ENCODE data around the gene BACH2. TPM values are rescaled to one million over a fixed set of nuclear protein-coding genes. Genes with fewer than 3 reads are reported as not detected.
"Not testable (repeated sequence)": the region's sequence is repeated elsewhere in the genome, so short reads cannot be mapped to it uniquely, and the experiment has no call there.

BACH2 gene
- total and polyA plus RNA-seq, 2 donors (not counting 1 experiment from before 2014, with no cell fraction given), result 2.2 to 2.6 TPM

GRCh38 chr6:90169374-90169773, 127.3 kb downstream of the BACH2 start:
- peak in 1 of 2 donors; percentile 55 for DNase-seq (ENCODE audit: low read depth in 2 of 2)
- Histone ChIP-seq H3K36me3 (ENCODE audit: control insufficient read depth, insufficient read depth, low read length) (no peaks in the 10 kb centered on the region), H3K27me3 (ENCODE audit: control insufficient read depth, insufficient read depth, low read length) (no peaks in the 10 kb centered on the region), H3K4me1 (ENCODE audit: control insufficient read depth, extremely low read depth, insufficient read depth, low read length) (peaks cover 5% of the 10 kb centered on the region), H3K27ac (ENCODE audit: insufficient read depth, low read length) (no peak overlapping the region), H3K79me2 (ENCODE audit: control insufficient read depth, insufficient read depth, low read length) (no peaks in the 10 kb centered on the region), H3K4me2 (ENCODE audit: extremely low read depth, insufficient read depth, low read length) (no peak overlapping the region), H4K20me1 (ENCODE audit: control insufficient read depth, extremely low read depth, insufficient read depth, low read length) (no peaks in the 10 kb centered on the region), H3K9ac (ENCODE audit: insufficient read depth, low read length) (no peak overlapping the region), H3K4me3 (replicated peaks in 1 of 4; ENCODE audit: control extremely low read depth in 1 of 4, insufficient read depth in 1 of 4, low read depth in 3 of 4, low read length in 4 of 4) (no peak overlapping the region), H2AFZ (ENCODE audit: low read length) (no peak overlapping the region), H3K9me3 (ENCODE audit: control insufficient read depth, insufficient read depth, low read depth, low read length) (no peaks in the 10 kb centered on the region)
- TF ChIP-seq CTCF (conservative IDR thresholded peaks at IDR 0.05 in 1 of 2, IDR thresholded peaks at IDR 0.05 in 1 of 2; ENCODE audit: low read depth in 1 of 2, low read length in 2 of 2) (no peak), EZH2 (IDR thresholded peaks at IDR 0.05; ENCODE audit: low read length, missing control alignments) (no peak)

- Histone ChIP-seq H3K4me3 (replicated peaks in 1 of 4; ENCODE audit: control extremely low read depth in 1 of 4, insufficient read depth in 1 of 4, low read depth in 3 of 4, low read length in 4 of 4) (no peak overlapping the region), H3K9ac (ENCODE audit: insufficient read depth, low read length) (no peak overlapping the region), H3K4me2 (ENCODE audit: extremely low read depth, insufficient read depth, low read length) (peak overlapping the region; percentile 0), H2AFZ (ENCODE audit: low read length) (no peak overlapping the region), H3K4me1 (ENCODE audit: control insufficient read depth, extremely low read depth, insufficient read depth, low read length) (peaks cover 5% of the 10 kb centered on the region), H4K20me1 (ENCODE audit: control insufficient read depth, extremely low read depth, insufficient read depth, low read length) (no peaks in the 10 kb centered on the region), H3K36me3 (ENCODE audit: control insufficient read depth, insufficient read depth, low read length) (no peaks in the 10 kb centered on the region), H3K27ac (ENCODE audit: insufficient read depth, low read length) (no peak overlapping the region), H3K27me3 (ENCODE audit: control insufficient read depth, insufficient read depth, low read length) (no peaks in the 10 kb centered on the region), H3K79me2 (ENCODE audit: control insufficient read depth, insufficient read depth, low read length) (no peaks in the 10 kb centered on the region), H3K9me3 (ENCODE audit: control insufficient read depth, insufficient read depth, low read depth, low read length) (no peaks in the 10 kb centered on the region)
- TF ChIP-seq CTCF (conservative IDR thresholded peaks at IDR 0.05 in 1 of 2, IDR thresholded peaks at IDR 0.05 in 1 of 2; ENCODE audit: low read depth in 1 of 2, low read length in 2 of 2), result no peak
- peak; percentile 71 to 85 for DNase-seq (ENCODE audit: low read depth in 2 of 2)
These were observed 127.9 kb downstream of the BACH2 start for GRCh38 chr6:90168693-90169131.

- Histone ChIP-seq H4K20me1 (ENCODE audit: control insufficient read depth, extremely low read depth, insufficient read depth, low read length) (no peaks in the 10 kb centered on the region), H3K27ac (ENCODE audit: insufficient read depth, low read length) (no peak overlapping the region), H3K4me3 (replicated peaks in 1 of 4; ENCODE audit: control extremely low read depth in 1 of 4, insufficient read depth in 1 of 4, low read depth in 3 of 4, low read length in 4 of 4) (no peak overlapping the region), H3K79me2 (ENCODE audit: control insufficient read depth, insufficient read depth, low read length) (no peaks in the 10 kb centered on the region), H3K27me3 (ENCODE audit: control insufficient read depth, insufficient read depth, low read length) (no peaks in the 10 kb centered on the region), H3K9ac (ENCODE audit: insufficient read depth, low read length) (no peak overlapping the region), H3K36me3 (ENCODE audit: control insufficient read depth, insufficient read depth, low read length) (no peaks in the 10 kb centered on the region), H3K4me1 (ENCODE audit: control insufficient read depth, extremely low read depth, insufficient read depth, low read length) (peaks cover 5% of the 10 kb centered on the region), H2AFZ (ENCODE audit: low read length) (no peak overlapping the region), H3K9me3 (ENCODE audit: control insufficient read depth, insufficient read depth, low read depth, low read length) (no peaks in the 10 kb centered on the region), H3K4me2 (ENCODE audit: extremely low read depth, insufficient read depth, low read length) (no peak overlapping the region)
- TF ChIP-seq CTCF (conservative IDR thresholded peaks at IDR 0.05 in 1 of 2, IDR thresholded peaks at IDR 0.05 in 1 of 2; ENCODE audit: low read depth in 1 of 2, low read length in 2 of 2) (no peak), EZH2 (IDR thresholded peaks at IDR 0.05; ENCODE audit: low read length, missing control alignments) (no peak)
- DNase-seq (ENCODE audit: low read depth in 2 of 2), result peak in 1 of 2 donors; percentile 47
These were observed 128.9 kb downstream of the BACH2 start for GRCh38 chr6:90167514-90168379.

- DNase-seq (ENCODE audit: low read depth in 2 of 2); H3K27ac ChIP-seq (ENCODE audit: insufficient read depth, low read length); H3K4me1 ChIP-seq (ENCODE audit: control insufficient read depth, extremely low read depth, insufficient read depth, low read length); H3K36me3 ChIP-seq (ENCODE audit: control insufficient read depth, insufficient read depth, low read length); H4K20me1 ChIP-seq (ENCODE audit: control insufficient read depth, extremely low read depth, insufficient read depth, low read length); H3K4me3 ChIP-seq (replicated peaks in 1 of 4; ENCODE audit: control extremely low read depth in 1 of 4, insufficient read depth in 1 of 4, low read depth in 3 of 4, low read length in 4 of 4); H3K9ac ChIP-seq (ENCODE audit: insufficient read depth, low read length); H2AFZ ChIP-seq (ENCODE audit: low read length); H3K79me2 ChIP-seq (ENCODE audit: control insufficient read depth, insufficient read depth, low read length); H3K9me3 ChIP-seq (ENCODE audit: control insufficient read depth, insufficient read depth, low read depth, low read length); H3K4me2 ChIP-seq (ENCODE audit: extremely low read depth, insufficient read depth, low read length); H3K27me3 ChIP-seq (ENCODE audit: control insufficient read depth, insufficient read depth, low read length): not testable (repeated sequence)
These were observed 130.3 kb downstream of the BACH2 start for GRCh38 chr6:90166155-90166924.

Data from fibroblast of lung (primary cell).